ENCODE data around the gene POLR3E.
"Not testable (repeated sequence)": the region's sequence is repeated elsewhere in the genome, so short reads cannot be mapped to it uniquely, and the experiment has no call there.

The POLR3E gene

DNA sequence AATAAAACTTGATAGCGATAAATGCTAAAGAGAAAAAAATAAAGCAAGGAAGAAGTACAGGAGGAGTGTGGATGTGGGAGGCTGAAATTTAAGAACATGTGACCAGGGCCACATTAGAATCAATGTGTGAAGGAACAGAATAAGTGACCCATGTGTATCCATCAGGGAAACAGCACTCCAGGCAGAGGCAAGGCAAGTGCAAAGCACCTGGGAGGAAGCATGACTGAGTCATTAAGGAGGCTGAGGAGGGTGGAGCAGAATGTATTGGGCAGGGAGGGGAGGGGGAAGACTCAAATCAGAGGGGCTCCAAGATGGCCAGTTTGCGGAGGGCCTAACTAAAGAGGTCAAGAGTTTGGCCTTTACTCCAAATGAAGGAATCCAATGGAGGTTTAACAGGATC, 69.2 kb downstream of the POLR3E start:
- no peak for DNase-seq (ENCODE audit: low read depth)

DNA sequence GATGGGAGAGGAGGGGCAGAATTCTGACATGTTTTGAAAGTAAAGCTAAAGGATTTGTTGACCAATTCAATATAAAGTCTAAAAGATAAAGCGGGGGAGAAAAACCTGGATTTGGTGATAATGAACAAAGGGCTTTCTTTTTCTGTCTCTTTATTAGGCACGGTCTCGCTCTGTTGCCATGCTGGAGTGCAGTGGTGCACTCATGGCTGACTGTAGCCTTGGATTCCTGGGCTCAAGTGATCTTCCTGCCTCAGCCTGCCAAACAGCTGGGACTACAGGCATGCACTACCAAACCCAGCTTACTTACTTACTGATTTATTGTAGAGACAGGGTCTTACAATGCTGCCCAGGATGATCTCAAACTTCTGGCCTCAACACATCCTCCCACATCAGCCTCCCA, 69.7 kb downstream of the POLR3E start:
- DNase-seq (ENCODE audit: low read depth): no peak

DNA sequence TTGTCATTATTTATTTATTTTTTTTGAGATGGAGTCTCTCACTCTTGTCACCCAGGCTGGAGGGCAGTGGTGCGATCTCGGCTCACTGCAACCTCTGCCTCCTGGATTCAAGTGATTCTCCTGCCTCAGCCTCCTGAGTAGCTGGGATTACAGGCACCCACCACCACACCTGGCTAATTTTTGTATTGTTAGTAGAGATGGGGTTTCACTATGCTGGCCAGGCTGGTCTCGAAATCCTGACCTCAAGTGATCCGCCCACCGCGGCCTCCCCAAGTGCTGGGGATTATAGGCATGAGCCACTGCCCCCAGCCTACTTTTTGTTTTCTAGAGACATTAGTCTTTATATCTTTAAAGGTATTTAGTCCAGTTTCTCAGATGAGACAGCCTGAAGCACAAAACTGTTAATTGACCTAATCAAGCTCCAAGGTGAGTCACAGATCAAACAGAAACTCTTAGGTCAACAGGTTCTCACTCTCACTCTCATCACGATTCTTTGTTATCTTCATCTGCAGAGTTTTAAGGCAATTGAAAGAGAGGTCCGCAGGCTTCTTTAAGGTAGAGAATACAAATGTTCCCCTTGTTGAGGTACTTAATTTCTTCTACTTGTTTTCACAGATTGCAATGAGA, 71.1 kb downstream of the POLR3E start:
- not testable (repeated sequence) for DNase-seq (ENCODE audit: low read depth)

DNA sequence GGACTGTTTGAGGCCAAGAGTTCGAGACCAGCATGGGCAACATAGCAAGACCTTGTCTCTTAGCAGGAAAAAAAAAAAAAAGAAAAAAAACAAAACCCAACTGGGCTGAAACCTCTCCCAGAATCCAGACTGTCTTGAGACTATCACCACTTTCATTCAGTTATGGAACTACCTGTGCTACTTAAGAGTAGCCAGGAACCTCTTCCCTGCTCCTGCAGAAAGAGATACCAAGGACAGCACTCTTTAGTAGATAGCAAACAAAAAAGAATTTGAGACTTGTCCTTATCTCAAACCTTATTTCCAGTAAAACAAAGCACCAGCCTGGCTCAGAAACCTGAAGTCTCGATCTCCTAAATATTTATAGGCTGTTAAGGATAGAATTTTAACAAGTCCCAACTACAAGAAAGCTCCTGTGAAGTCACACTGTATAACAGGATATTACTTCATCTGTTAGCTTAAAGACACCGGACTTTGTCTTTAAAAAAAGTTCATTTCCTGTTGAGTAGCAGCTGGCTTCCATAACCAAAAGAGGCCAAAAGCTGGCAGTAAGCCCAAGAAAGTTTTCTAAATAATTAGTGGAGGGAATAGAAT, 72.1 kb downstream of the POLR3E start:
- DNase-seq (ENCODE audit: low read depth): no peak

DNA sequence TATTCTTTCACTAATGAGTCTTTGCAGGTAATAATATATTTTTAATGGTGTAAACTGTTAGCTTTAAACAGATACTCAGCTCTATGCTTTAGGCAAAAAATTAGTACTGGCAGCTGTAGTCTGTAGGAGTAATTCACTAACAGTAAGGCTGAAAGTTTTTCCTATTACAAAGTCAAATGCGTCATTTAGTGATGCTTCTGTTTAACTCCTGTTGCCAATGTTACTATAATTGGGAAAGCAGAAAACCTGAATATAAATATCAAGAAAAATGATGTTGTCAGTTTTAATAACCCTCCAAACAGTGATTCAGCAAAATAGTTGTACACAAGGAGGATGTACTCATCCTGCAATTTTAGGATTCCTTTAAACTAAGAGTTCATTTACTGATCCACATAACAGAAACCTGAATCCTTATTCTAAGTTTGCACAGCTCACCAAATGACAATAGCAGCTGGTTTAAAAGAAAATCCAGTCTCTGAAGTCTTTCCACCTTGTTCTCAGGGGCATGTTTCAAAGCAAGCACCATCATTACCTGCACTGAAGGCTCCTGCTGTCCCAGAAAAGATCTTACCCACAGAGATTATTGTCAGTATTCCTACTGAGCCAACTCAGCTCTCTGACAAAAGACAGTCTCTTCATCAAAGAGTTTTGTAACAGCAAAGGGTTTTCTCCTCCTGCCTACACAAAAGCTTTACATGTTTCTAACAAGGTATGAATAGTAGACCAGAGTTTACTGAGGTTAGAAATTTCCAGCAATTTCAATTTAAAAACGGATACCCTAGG, 73.0 kb downstream of the POLR3E start:
- no peak for DNase-seq (ENCODE audit: low read depth)

DNA sequence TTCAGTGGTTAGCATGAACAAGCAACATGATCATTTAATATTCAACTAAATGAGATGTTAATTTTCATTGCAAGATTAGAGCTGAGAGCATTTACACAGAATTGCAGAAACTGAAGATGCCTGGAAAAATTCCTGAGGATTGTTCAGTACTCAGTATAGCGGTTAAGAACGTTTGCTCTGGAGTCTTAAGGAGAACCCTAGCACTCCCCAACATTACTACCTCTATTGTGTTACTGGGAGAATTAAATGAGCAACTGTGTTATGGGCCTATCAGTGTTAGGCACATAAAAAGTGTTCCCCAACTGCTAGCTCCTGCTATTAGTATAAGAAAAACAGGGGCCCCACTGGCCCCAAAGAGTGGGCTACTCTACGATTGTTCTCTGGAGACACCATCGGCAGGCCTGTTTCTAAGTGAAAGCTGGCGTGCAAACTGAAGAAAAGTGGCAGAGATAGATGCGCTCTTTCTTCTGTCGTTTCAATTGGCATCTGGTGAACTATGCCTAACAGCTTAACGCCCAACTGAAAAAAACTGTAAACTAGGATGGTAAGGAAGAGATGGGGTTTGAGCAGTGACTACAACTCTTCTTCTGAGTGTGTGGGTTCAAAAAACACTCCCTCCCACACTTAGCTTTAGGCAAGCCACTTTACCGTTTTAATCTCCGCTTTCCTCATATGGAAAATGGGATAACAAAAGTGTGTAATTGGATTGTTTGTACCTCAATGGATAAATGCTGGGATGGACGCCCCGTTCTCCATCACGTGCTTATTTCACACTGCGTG, 75.9 kb downstream of the POLR3E start:
- no peak for DNase-seq (ENCODE audit: low read depth)

DNA sequence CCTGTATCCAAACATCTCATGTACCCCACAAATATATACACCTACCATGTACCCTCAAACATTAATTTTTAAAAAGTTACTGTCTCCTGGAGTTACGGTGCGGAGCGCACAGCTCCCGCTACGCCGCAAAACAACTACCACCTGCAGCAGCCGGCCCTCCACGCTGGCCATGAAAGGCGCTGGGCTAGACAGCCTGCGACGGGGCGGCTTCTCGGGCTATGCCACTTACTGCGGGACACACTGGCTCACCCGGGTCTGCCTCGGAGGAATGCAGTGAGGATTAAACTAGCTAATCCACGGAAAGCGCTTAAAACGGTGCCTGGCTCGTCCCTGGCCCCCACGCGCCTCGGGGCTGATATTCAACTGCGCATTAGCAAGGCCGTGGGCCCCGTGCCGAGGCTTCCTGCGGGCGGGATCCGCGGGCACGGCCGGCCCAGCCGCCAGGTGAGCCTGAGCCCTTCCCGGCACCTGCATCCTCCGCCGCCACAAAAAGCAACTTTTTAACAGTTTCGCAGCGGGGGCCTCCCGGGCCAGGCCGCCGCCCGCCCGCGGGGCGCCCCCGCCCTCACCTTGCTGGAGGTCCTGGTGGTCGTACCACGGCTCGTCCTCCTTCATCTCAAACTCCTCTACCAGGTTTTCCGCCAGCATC, 76.6 kb downstream of the POLR3E start:
- no peak for DNase-seq (ENCODE audit: low read depth)

DNA sequence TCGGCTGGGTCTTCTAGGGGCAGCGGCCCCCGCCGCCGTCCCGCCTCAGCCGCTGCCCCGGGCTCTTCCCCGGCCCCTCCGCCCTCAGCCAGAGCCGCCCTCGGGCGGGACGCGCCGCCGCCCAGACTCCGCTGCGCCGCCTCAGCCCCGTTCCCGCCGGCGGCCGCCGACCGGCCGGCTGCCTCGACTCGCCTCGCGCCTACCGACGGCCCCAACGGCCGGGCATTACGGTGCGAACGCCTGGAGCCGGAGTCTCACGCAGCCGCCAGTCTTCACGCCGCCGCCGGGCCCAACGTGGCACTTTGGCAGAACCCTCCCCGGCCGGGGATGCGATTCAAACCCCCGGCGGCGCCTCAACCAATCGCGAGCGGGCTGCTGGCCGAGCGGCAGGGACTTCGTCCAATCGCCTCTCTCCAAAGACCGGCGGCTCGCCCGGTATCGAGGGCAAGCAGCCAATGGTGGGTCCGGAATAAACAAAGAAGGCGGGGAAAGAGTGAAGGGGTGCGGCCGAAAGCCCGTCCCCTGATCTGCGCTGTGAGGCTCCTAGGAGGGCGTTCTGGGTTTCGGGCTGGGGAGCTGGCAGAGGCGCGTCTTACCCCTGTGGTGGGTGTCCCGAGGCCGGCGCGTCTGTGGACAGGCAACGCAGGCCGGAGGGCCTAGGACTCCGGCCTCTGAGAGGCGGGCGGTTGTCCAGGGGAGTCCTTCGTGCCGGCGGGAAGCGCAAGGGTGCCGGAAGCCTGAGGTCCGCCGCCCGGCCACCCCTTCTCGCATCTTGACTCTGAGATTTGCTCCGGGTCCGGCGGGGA, 77.3 kb downstream of the POLR3E start, which contains the start of gene CDR2:
CDR2 (minus strand) TSS at position 309 of the 806 bp plus-strand sequence. CDS start 310 bp downstream, outside the sequence.
- DNase-seq (ENCODE audit: low read depth): peak; percentile 95

DNA sequence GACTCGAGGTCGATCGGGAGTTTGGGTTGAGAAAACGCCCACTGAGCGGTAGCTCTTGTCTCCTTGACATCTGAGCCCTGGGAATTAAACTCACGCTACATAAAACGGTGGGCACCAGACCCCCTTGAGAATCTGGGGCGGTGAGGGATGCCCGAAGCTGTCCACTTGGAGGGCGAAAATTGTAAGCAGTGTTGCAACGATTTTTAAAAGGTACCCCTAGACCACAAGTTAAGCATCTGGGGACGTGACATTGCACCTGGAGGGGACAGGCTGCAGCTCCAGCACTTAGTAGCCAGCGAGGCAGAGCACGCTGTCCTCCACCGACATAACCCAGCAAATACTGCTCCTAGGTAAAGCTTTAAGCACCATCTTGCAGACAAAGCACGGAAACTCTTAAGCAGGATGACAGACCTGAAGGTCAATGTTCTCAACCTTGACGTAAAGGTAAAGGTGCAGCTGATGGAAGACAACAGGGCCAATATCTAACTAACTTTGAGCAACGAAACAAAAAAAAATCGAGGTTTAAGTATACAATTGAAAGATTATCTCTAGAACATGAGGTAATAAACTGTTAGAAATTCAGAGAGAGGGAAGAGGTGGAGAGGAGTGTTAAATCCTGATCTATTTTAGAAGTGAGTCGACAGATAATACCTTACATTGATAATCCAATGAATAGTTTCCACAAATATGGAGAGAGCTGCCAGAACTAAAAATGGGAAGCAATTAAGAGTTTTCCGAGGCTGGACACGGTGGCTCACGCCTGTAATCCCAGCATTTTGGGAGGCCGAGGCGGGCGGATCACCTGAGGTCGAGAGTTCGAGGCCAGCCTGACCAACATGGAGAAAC, 78.1 kb downstream of the POLR3E start:
- DNase-seq (ENCODE audit: low read depth): no peak

DNA sequence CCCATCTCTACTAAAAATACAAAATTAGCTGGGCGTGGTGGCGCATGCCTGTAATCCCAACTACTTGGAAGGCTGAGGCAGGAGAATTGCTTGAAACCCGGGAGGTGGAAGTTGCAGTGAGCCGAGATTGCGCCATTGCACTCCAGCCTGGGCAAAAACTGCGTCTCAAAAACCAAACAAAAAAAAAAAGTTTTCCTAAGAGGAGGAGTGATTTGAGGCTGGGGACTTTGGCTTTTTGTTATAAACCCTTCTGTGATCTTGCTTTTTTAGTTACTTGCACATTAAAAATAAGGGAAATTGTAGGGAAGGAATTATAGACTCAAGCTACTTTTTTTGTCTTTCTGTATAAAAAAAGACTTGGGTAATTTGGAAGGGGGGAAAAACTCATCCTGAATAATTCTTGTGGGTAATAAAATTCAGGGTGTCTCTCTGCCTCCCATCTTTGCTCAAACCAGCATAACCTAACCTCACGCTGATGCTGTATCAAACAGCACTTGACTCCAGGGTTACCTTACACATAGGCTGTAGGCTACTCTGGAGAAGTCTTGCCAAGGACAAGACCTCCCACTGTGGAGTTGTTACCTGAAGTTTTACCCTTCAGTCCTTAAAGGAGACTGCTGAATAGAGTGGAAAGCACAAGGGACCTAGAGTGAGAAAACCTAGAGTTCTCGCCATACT, 78.9 kb downstream of the POLR3E start:
- no peak for DNase-seq (ENCODE audit: low read depth)

DNA sequence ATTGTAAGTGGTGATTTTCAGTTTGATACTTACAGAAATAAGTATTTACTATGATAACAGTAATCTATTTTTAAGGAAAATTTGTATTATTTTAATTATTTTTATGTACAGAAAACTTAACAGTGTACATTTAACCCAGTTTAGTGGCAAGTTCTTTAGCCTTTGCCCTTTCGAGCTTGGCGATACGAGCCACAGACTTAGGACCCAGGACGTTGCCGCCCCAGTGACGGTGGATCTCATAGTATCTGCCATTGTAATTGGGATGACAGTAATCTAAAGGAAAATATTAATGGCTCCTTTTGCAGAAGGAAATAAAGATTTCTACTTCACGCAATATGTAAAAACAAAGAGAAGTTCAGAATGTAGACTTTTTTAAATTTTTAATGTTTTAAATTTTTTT, 82.4 kb downstream of the POLR3E start:
- no peak for DNase-seq (ENCODE audit: low read depth)

DNA sequence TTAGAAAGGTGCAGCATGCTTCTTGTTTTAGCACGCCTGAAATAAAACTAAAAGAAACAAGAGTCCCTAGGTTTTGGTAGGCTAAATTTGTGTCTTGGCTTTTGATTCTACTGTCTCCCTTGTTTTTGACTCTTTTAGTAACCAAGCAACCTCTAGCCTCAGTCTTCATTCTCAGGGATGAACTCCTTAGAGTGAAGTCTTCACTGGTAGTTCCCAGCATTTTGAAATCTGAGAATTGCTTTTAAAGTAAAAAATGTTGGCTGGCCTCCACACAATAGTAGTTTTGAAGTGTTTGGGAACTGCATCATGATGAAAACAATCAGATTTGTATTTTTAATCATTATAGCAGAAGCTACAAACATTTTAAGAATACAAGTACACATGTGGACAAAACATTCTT, 83.3 kb downstream of the POLR3E start:
- DNase-seq (ENCODE audit: low read depth): no peak

DNA sequence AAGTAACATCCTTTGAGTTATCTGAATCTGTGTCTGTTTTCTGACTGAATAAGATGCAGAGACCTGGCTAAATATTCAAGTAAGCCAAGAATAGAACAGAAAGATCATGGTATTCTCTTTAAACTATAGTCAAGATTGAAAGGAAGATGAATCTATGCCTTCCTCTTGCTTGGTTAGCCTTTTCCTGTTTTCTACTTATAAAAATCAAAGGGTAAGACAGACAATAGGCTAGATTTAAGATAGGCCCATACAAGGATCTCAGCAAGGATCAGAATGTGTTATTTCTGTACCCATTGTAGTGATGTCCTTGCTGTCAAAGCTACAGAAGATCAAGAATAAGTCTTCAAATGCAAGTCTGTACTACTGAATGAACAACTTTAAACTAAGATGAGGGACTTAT, 84.2 kb downstream of the POLR3E start:
- DNase-seq (ENCODE audit: low read depth): no peak

DNA sequence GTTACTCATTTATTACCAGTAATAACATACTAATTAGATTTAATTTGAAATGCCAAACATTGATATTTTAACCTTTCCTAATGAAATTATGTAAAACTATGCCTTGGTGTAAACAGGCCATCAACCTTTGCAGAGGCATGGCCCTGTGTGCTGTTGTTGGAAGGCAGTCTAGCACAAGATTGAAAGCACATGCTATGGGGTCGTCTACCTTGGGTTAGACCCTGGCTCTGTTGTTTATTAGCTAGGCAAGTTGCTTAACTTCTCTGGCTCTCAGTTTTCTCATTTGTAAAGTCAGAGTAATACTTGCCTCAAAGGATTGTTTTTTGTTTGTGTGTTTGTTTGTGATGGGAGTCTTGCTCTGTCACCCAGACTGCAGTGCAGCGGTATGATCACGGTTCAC, 86.6 kb downstream of the POLR3E start:
- DNase-seq (ENCODE audit: low read depth): no peak

Measured in stimulated activated CD8-positive, alpha-beta memory T cell treated with anti-CD3 and anti-CD28 coated beads, Interleukin-7, amount 100 ng/mL, for 24 hours (primary cell).